Activated CD8-positive, alpha-beta T cell treated with anti-CD3 and anti-CD28 coated beads for 36 hours (primary cell): ENCODE results near the gene ISM1. TPM values are rescaled to one million over a fixed set of nuclear protein-coding genes. Genes with fewer than 3 reads are reported as not detected.

Experiments used
- ATAC-seq: fragments of 200-7000 bp; cut with Tn5 transposase; one replicate; pipeline ENCODE4 v1.10.0; 2021; ENCODE audit warnings: mild to moderate bottlenecking, moderate library complexity
- CTCF ChIA-PET: fragments of 350-600 bp; sonication (Branson Sonifier 250); formaldehyde crosslinking; loops from one replicate; lab custom pipeline; 2021; ENCODE audit warnings: antibody characterized with exemption; lab: Charles Lee
- POLR2A ChIA-PET: fragments of 350-600 bp; sonication (Branson Sonifier 250); formaldehyde crosslinking; loops from one replicate; lab custom pipeline; 2021; ENCODE audit warnings: antibody characterized with exemption; lab: Charles Lee
- DNase-seq: peaks from one replicate; pipeline ENCODE4 v3.0.0-alpha.2; 2020
- H3K27ac Mint-ChIP-seq: one replicate; pipeline ENCODE4 v1.8.0; 2021; ENCODE audit warnings: mild to moderate bottlenecking, mixed read lengths
- H3K27me3 Mint-ChIP-seq: one replicate; pipeline ENCODE4 v1.8.0; 2021; ENCODE audit warnings: mixed read lengths
- H3K36me3 Mint-ChIP-seq: one replicate; pipeline ENCODE4 v1.8.0; 2021; ENCODE audit warnings: low read depth, mixed read lengths
- H3K4me1 Mint-ChIP-seq: one replicate; pipeline ENCODE4 v1.8.0; 2021; ENCODE audit warnings: low read depth, mixed read lengths
- H3K4me3 Mint-ChIP-seq: one replicate; pipeline ENCODE4 v1.8.0; 2021; ENCODE audit warnings: mild to moderate bottlenecking, moderate library complexity, mixed read lengths
- H3K9me3 Mint-ChIP-seq: one replicate; pipeline ENCODE4 v1.8.0; 2021; ENCODE audit warnings: mixed read lengths
- CTCF ChIP-seq: fragments of 200-600 bp; IDR thresholded peaks from one replicate; pipeline ENCODE4 v1.8.0; 2022; ENCODE audit warnings: antibody characterized with exemption, mild to moderate bottlenecking
- intact Hi-C: fragments of 100-400 bp; cut with micrococcal nuclease; formaldehyde crosslinking; loops from one replicate; pipeline ENCODE4 v1.10.0; 2022
- total RNA-seq, 2 experiments: library from RNA; stranded (reverse); gene quantifications; one replicate each; pipeline ENCODE4 v1.2.3, GENCODE V29; 2021

The ISM1 gene
- total RNA-seq, 2 experiments from 2014 or later: 0.77 to 1.4 TPM

DNA sequence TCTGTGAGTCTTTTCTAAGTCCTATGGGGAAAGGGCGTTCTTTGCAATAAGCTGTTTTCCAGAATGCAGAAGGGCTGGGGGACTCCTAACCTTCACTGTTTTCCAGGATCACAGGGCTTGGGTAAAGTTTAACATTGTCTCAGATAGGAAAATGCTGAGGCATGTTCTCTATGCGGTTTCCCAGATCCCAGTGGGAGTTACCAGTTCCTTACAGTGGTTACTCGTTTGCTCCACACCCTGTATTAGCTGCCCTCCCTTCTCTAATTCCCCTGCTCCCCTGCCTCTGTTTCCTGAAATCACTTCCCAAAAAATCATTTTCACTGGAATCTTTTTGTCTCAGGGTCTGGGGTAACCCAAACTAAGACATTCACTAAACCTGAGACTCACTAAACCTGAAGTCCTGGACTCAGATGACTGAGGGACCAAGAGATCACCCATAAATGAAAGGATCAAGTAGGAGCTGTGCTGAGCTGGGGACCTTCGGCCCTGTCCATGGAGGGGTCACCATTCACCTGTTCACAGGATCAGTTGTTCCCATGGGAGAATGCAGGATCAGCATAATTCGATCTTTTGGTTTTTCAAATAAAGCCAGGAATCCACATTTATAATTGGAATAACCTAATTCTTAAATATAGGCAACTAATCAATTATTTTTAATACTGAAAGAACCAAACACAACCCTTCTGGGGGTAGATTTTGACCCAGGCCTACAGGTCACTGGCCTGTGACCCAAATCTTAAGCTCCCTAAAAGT is 76.2 kb downstream of the ISM1 start:
- Mint-ChIP-seq H3K4me1 (no peaks in the 10 kb centered on the region), H3K27ac (no peak overlapping the region), H3K9me3 (no peaks in the 10 kb centered on the region), H3K4me3 (no peak overlapping the region), H3K36me3 (no peaks in the 10 kb centered on the region), H3K27me3 (no peaks in the 10 kb centered on the region)
- intact Hi-C loops: no loop called here
- ATAC-seq: no peak
- no peak for DNase-seq
- ChIA-PET CTCF (no interaction called here), POLR2A (interaction anchor here (0.6 kb wide), 1 partner anchor 217 kb away, joined by 3 read pairs; no protein-coding TSS in a partner anchor)
- TF ChIP-seq CTCF: no peak

- POLR2A ChIA-PET: no interaction called here
- DNase-seq (no peak), ATAC-seq (no peak)
- Mint-ChIP-seq H3K27ac (no peak overlapping the region), H3K4me1 (no peaks in the 10 kb centered on the region), H3K27me3 (no peaks in the 10 kb centered on the region), H3K4me3 (no peak overlapping the region), H3K36me3 (no peaks in the 10 kb centered on the region), H3K9me3 (peaks cover 1% of the 10 kb centered on the region)
- TF ChIP-seq CTCF: no peak
- intact Hi-C loops: no loop called here
- CTCF ChIA-PET: no interaction called here
These were observed 77.8 kb downstream of the ISM1 start for GRCh38 chr20:13298692-13299373.

DNA sequence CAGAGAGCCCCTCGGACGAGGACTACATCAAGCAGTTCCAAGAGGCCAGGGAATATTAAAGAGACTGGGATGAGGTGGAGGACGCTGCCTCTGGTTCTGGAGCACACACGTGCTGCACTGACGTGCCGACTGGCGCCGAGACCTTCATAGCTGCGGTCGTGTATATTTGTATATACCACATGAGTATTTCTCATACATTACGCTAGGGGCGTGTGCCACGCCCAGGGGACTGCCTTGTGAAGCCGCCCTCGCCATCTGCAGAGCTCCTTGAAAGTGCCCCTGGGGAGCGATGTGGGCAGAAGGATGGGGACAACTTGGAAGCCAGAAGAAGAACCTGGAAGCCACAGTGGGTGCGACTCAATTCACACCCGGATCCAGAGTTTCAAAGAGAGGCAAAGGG is 78.3 kb downstream of the ISM1 start:
- no peak overlapping the region for H3K27ac Mint-ChIP-seq
- no peak overlapping the region for H3K4me3 Mint-ChIP-seq
- CTCF ChIA-PET: no interaction called here
- no peaks in the 10 kb centered on the region for H3K36me3 Mint-ChIP-seq
- no peaks in the 10 kb centered on the region for H3K4me1 Mint-ChIP-seq
- peaks cover 1% of the 10 kb centered on the region for H3K9me3 Mint-ChIP-seq
- POLR2A ChIA-PET: no interaction called here
- DNase-seq (no peak), ATAC-seq (no peak)
- no peak for TF ChIP-seq CTCF
- intact Hi-C loops: no loop called here
- no peaks in the 10 kb centered on the region for H3K27me3 Mint-ChIP-seq

DNA sequence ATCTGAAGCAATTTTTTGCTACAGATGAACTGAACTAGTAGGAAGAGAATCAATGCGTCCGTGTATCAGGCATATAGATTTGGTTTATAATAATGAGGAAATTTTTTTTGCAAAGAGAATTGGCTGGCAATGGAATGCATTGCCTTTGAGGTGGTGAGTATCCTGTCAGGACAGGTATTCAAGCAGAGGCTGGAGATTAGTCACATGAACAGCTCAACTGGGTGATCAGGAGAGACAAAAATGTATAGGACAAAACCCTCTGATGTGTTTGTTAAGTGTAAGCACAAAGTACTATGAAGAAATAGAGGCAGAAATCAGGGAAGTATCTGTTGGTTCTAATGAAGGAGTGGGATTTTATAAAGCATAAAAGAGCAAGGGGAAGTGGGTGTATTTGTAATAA is 80.5 kb downstream of the ISM1 start:
- intact Hi-C loops: loop anchor here (10.0 kb wide), 1 partner anchor 77 kb away; the partner anchor contains the start of gene ISM1
- Mint-ChIP-seq H3K27ac (no peak overlapping the region), H3K4me3 (no peak overlapping the region), H3K4me1 (no peaks in the 10 kb centered on the region), H3K27me3 (no peaks in the 10 kb centered on the region), H3K9me3 (peaks cover 1% of the 10 kb centered on the region), H3K36me3 (no peaks in the 10 kb centered on the region)
- TF ChIP-seq CTCF: no peak
- ATAC-seq (no peak), DNase-seq (no peak)
- ChIA-PET CTCF (interaction anchor here (0.9 to 3.0 kb wide), 14 partner anchors 8 to 376 kb away, joined by 3 to 53 read pairs (median 6); no protein-coding TSS in a partner anchor), POLR2A (no interaction called here)
